ENCODE data around the gene DNAH6.

GRCh38 chr2:84846741-84847142 is 330.4 kb downstream of the DNAH6 start:
- TF ChIP-seq CREB1 (IDR thresholded peaks at IDR 0.05; ENCODE audit: low read depth) (no peak), ZBTB4 (CRISPR knock-in tag; IDR thresholded peaks at IDR 0.05) (no peak), PRDM15 (CRISPR knock-in tag; IDR thresholded peaks at IDR 0.05) (no peak), CTCF (IDR thresholded peaks at IDR 0.05 in 2 of 3, conservative IDR thresholded peaks at IDR 0.05 in 1 of 3; ENCODE audit: control insufficient read depth in 2 of 3, extremely low read depth in 1 of 3, insufficient read depth in 1 of 3, low read depth in 3 of 3, low read length in 3 of 3) (no peak), STAT1 (conservative IDR thresholded peaks at IDR 0.05) (no peak), SIN3A (IDR thresholded peaks at IDR 0.05; ENCODE audit: low read depth, low read length) (no peak)

Measured in GM12878 (cell line).